HFF-Myc (cell line): ENCODE measurements around the gene OST4.

Experiments used
- DNase-seq: peaks from one replicate; pipeline ENCODE4 v3.0.0-alpha.2; 2011; ENCODE audit warnings: low read depth; ENCODE audit errors: extremely low read depth
- H3K4me3 ChIP-seq: replicated peaks from 2 replicates; pipeline ENCODE4 v1.5.1; 2011; ENCODE audit warnings: low read depth, mild to moderate bottlenecking, control low read depth, low read length
- TF ChIP-seq, protein P1 (sequence below): IDR thresholded peaks from 2 replicates; pipeline ENCODE4 v1.5.1; 2012; ENCODE audit warnings: mild to moderate bottlenecking, low read depth, low read length, control low read depth; ENCODE audit errors: missing control alignments

OST4 gene

DNA sequence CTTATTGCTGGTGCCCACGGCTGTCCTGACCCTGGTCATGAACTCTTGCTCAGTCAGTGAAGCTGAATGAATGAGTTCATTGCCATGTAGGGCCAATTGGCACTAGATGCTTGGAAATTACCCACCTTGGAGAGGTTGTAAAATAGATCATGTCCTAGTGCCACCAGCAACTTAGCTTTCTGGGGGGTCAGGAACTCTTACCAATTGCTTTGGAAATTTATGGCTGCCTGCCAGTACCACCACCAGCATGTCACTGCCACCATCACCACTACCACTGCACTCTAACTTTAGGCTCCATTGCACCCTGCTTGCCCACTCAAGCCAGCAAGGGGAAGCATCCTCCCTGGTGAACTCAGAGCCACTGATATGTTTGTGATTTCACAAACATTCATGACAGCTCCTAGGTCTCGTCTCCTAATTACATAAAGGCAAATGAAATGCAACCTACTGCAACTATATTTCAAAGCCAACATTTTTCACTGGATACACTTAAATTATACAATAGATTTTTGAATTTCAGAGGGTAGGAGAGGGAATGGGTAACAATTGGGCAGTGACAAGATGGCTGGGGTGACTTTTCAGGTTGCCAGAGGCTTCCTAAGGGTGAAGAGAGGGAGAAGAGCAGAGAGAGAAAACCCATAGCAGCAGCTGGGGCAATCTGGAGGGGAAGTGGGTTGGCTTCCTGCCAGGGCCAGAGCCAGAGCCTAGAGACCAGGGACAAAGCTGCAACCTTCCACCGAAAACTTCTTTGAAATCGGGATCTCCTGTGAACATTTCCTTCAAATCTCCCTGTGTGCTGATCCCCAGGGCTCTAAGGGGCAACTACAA lies 3.5 kb upstream of the OST4 start:
- no peak for DNase-seq
- TF ChIP-seq, protein P1, sequence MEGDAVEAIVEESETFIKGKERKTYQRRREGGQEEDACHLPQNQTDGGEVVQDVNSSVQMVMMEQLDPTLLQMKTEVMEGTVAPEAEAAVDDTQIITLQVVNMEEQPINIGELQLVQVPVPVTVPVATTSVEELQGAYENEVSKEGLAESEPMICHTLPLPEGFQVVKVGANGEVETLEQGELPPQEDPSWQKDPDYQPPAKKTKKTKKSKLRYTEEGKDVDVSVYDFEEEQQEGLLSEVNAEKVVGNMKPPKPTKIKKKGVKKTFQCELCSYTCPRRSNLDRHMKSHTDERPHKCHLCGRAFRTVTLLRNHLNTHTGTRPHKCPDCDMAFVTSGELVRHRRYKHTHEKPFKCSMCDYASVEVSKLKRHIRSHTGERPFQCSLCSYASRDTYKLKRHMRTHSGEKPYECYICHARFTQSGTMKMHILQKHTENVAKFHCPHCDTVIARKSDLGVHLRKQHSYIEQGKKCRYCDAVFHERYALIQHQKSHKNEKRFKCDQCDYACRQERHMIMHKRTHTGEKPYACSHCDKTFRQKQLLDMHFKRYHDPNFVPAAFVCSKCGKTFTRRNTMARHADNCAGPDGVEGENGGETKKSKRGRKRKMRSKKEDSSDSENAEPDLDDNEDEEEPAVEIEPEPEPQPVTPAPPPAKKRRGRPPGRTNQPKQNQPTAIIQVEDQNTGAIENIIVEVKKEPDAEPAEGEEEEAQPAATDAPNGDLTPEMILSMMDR = no peak
- H3K4me3 ChIP-seq = no peak overlapping the region

DNA sequence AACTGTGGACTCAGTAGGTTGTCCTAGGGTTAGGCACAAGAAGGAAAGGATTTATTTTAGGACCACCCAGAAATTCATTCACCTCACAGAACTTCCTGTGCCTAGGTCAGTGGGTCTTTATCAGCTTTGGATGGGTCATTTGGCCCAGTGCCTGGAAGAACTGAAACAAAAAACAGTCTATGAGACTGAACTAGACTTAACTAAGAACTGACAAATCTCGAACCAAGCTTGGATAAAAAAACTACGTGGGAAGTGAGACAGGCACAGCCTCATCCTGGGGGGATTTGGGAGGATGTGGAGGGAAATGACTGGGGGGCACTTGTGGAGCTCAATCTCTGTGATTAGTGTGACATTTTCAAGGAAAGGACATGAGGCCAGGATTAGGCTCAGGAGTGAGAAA lies 2.3 kb upstream of the OST4 start:
- TF ChIP-seq, protein P1 = no peak
- H3K4me3 ChIP-seq = no peak overlapping the region
- DNase-seq = no peak

DNA sequence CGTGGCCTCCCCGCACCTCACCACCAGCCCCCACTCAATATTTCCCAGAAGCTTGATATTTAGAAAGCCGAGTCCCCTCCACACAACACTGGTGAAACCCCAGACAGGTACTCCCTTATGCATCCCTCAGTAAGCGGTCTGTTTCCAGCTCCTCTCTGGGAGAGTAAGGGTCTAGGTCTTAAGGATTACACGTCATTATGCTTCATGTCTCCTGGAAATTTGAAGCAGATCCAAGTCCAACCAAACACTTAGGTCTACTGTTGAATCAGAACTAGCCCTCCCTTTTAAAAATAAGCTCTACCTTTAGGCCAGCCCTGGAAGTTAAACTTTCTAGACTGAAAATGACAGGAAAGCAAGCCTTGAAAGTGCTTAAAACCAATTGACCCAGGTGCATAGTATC lies 1.5 kb upstream of the OST4 start:
- no peak overlapping the region; the same call in 1 of the 2 replicates for H3K4me3 ChIP-seq
- TF ChIP-seq, protein P1 = no peak
- DNase-seq = no peak

DNA sequence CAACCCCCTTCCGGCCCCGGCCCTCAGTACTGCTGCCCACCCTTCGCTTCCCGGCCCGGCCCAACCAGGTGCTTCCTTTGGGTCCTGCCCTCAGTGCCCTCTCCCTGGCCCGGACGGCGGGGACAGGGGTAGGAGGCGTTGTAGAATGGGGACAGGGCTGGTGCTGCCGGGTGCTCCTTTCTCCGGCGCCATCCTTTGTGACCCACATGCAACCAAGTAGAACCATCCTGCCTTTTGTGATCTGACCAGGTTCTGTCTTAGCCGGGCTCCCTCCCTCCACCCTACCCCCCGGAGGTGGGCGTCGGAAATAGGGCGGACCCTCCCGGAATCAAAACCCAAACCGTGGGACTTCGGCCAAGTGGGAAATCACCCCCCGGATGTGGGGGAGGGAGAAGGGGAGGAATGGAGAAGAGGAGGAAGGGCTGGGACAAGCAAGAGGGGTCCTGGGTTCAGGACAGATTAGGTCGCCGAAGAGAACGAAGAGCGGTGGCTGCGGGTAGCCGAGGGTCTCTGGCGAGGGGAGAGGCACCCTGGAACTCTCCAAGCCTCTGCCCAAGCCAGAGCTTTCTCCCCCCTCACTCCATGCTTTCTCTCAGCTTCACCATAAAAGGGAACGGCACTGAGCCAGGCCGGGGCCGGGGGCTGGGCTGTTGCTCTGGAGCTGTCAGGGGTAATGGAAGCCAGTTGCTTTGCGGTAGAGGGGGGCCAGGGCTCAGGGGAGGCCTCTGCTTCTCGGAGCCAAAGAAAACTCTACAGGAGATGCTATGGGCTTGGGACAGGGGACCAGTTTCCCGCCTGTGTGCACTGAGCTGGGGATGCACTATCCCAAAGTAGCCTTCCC lies 756 bp upstream of the OST4 start:
- peak overlapping the region; percentile 98 for H3K4me3 ChIP-seq
- DNase-seq = peak; percentile 37
- TF ChIP-seq, protein P1 = no peak

DNA sequence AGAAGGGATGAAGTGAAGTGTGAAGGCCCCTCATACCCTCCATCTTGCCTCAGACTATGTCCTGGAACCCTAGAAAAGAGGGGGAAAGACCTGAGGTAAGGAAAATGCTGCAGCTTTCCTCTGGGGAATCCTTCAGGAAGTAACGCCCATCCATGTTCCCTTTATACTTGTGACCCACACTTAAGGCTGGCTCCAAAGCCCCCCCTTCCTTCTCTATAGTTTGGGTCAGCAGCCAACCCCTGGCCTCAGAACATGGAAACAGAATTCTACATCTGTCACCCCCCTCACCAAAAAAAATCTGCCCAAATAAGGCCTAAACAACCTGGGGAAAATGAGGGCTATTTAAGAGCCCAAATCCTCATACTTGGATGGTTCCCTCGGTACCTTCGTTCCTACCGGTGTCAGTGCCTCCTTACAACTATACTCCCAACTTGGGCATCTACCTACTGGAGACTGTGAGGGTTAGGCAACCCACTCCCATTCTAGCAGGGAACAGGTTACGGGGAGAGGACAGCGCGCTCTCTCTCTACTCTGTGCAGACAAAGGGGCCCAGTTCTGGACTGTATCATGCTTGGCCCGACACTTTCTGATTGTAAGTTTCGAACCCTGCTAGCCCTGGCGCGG lies 689 bp downstream of the OST4 start:
- H3K4me3 ChIP-seq = peak overlapping the region; percentile 98
- TF ChIP-seq, protein P1 = no peak

DNA sequence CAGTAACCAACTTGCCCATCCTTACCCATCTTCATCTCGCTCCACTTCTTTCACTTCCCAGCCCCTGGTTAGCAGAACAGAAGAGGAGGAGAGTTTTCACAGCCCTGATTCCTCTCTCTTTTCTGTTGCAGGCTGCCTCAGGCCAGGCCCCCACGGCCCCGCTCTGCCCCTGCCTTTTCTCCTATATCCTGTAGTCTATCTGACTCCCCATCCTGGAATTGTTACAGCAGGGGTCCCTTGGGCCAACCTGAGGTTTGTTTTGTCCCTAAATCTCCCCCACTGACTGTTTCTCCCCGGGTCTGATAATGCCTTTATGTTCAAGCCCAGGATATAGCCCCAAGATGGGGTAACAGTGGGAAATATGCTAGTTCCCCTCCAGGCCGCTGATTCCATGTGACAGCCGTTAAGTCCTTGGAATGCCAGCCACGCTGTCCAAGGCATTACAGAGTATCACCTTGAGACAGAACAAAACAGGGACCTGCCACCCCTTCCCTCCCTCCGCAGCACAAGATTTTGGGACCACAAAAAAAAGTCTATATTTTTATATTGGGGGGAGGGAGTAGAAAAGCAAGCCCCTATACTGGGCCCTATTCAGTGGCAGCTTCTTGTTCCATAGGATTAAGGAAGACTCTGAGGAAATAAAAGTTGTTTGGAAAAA lies 1.4 kb downstream of the OST4 start:
- TF ChIP-seq, protein P1 = no peak
- no peak for DNase-seq
- peak overlapping the region; percentile 98 for H3K4me3 ChIP-seq

More for the DNA sequence above, 689 bp downstream of the OST4 start:
- DNase-seq = no peak
